GM19099 (cell line): ENCODE data around the gene GGTA1.

Source experiments
- POLR2A ChIP-seq: IDR thresholded peaks from 3 replicates; pipeline ENCODE4 v1.6.1; 2011; ENCODE audit warnings: low read depth; ENCODE audit not compliant: insufficient read length; ENCODE audit errors: extremely low read depth

The GGTA1 gene

GRCh38 chr9:121450241-121450640, 49.4 kb downstream of the GGTA1 start:
- no peak for TF ChIP-seq POLR2A

GRCh38 chr9:121449786-121450185, 49.9 kb downstream of the GGTA1 start:
- no peak for TF ChIP-seq POLR2A

- no peak for TF ChIP-seq POLR2A
Observed at GRCh38 chr9:121447321-121447834, 52.3 kb downstream of the GGTA1 start.

- no peak for TF ChIP-seq POLR2A
Observed at GRCh38 chr9:121445986-121446385, 53.7 kb downstream of the GGTA1 start.

- no peak for TF ChIP-seq POLR2A
Observed at GRCh38 chr9:121443981-121444380, 55.7 kb downstream of the GGTA1 start.

- no peak for TF ChIP-seq POLR2A
Observed at GRCh38 chr9:121441165-121441564, 58.5 kb downstream of the GGTA1 start.

- TF ChIP-seq POLR2A: no peak
Observed at GRCh38 chr9:121439711-121440664, 59.7 kb downstream of the GGTA1 start.

- no peak for TF ChIP-seq POLR2A
Observed at GRCh38 chr9:121439016-121439415, 60.6 kb downstream of the GGTA1 start.

- no peak for TF ChIP-seq POLR2A
Observed at GRCh38 chr9:121437891-121438290, 61.8 kb downstream of the GGTA1 start.

- TF ChIP-seq POLR2A: no peak
Observed at GRCh38 chr9:121434969-121435368, 64.7 kb downstream of the GGTA1 start.

GRCh38 chr9:121427899-121428298, 71.7 kb downstream of the GGTA1 start:
- TF ChIP-seq POLR2A: no peak

- TF ChIP-seq POLR2A: no peak
Observed at GRCh38 chr9:121424024-121424432, 75.6 kb downstream of the GGTA1 start.

GRCh38 chr9:121411993-121412392, 87.7 kb downstream of the GGTA1 start:
- no peak for TF ChIP-seq POLR2A

GRCh38 chr9:121405899-121406298, 93.7 kb downstream of the GGTA1 start:
- no peak for TF ChIP-seq POLR2A
